Heart left ventricle (tissue), 16 donors: ENCODE data around the gene METRNL. TPM values are rescaled to one million over a fixed set of nuclear protein-coding genes. Genes with fewer than 3 reads are reported as not detected.

Source experiments
- ATAC-seq, 4 donors: fragments of 200-7000 bp; cut with Tn5 transposase; one replicate each; pipeline ENCODE4 v1.9.1; 2020 to 2022; ENCODE audit warnings: moderate library complexity in 4 of 4, mild to moderate bottlenecking in 3 of 4, moderate number of reproducible peaks in 1 of 4
- DNase-seq, 5 donors: peaks; one replicate each; pipeline ENCODE4 v3.0.0-alpha.2; 2020
- H3K27ac ChIP-seq, 12 donors: fragments of 200-600 bp; sonication (generic) in 4 of 12; one replicate each; pipeline versions ENCODE4 v1.5.0 to v1.8.0; 2016 to 2022; ENCODE audit warnings: mild to moderate bottlenecking in 2 of 12
- H3K27me3 ChIP-seq, 9 donors: fragments of 200-600 bp; sonication (generic) in 2 of 9; one replicate each; pipeline versions ENCODE4 v1.5.1 to v1.8.0; 2016 to 2022; ENCODE audit warnings: mild to moderate bottlenecking in 3 of 9
- H3K36me3 ChIP-seq, 9 donors: fragments of 200-600 bp; sonication (generic) in 2 of 9; one replicate each; pipeline versions ENCODE4 v1.5.0 to v1.8.0; 2018 to 2022; ENCODE audit warnings: mild to moderate bottlenecking in 2 of 9
- H3K4me1 ChIP-seq, 12 donors: fragments of 200-600 bp; sonication (generic) in 4 of 12; one replicate each; pipeline versions ENCODE4 v1.5.0 to v1.8.0; 2016 to 2022; ENCODE audit warnings: mild to moderate bottlenecking in 3 of 12
- H3K4me3 ChIP-seq, 12 donors: fragments of 200-600 bp; sonication (generic) in 4 of 12; one replicate each; pipeline versions ENCODE4 v1.5.0 to v1.8.0; 2017 to 2022; ENCODE audit warnings: mild to moderate bottlenecking in 9 of 12, moderate library complexity in 4 of 12
- H3K9me3 ChIP-seq, 12 donors: fragments of 200-600 bp; sonication (generic) in 4 of 12; one replicate each; pipeline versions ENCODE4 v1.5.0 to v1.8.0; 2016 to 2022; ENCODE audit warnings: mild to moderate bottlenecking in 1 of 12
- CTCF ChIP-seq, 12 donors: fragments of 200-600 bp; sonication (generic) in 4 of 12; IDR thresholded peaks; one replicate each; pipeline versions ENCODE4 v1.5.0 to v1.8.0; 2018 to 2022; ENCODE audit warnings: antibody characterized with exemption in 12 of 12, mild to moderate bottlenecking in 5 of 12
- POLR2A ChIP-seq, 2 donors: fragments of 450-650 bp; IDR thresholded peaks; one replicate each; pipeline ENCODE4 v1.6.1; 2017; ENCODE audit warnings: antibody characterized with exemption in 2 of 2, mild to moderate bottlenecking in 2 of 2, moderate library complexity in 2 of 2
- WGBS, 4 donors: extraction: QIAGEN DNeasy Blood & Tissue Kit in 2 of 4; methylation state at CpG; one replicate each; pipeline versions ENCODE4 v1.1.5 to v1.1.7; 2013 to 2018; 5-methylcytosine and 5-hydroxymethylcytosine counted together
- intact Hi-C, 10 donors: fragments of 100-400 bp; cut with DNase I; formaldehyde crosslinking; loops; one replicate each; pipeline versions ENCODE4 v1.11.1 to v1.14.2; 2022
- polyA plus RNA-seq, 2 donors: library from polyadenylated mRNA; stranded (reverse); fragments of 200-250 nt; gene quantifications; one replicate each; pipeline ENCODE4 v1.2.3, GENCODE V29; 2013
- total RNA-seq, 9 donors: library from RNA; depleted of rRNA in 2 of 9; stranded (reverse); fragments of >200 nt in 2 of 9; fragmentation: NEBNext Ultra II Directional in 3 of 9; extraction: Animal tissue kit (Norgen Biotek cat#: 25700) in 3 of 9; gene quantifications; one replicate each; pipeline versions ENCODE4 v1.1.0 to v1.2.4, GENCODE V29; 2016 to 2023
- donor health status: ischemic (EF 13 %, LVEDD 7.1; RV severe dilation, severe dysfunction).
- donor health status: healthy with polysubstance abuse.
- donor health status: DM: no; HTN: yes; CAD: no.
- donor health status: DM: no; HTN: no; CAD: no.
- donor health status: ischemic (EF 25% LVEDD 6.9; RV normal size, moderate dysfunction).
- donor health status: ischemic (EF 25% LVEDD 5.7; RV mildly dilated, moderate dysfunction).
- donor health status: healthy.
- donor health status: DM: yes; HTN: yes; CAD: no.
- donor health status: ischemic (EF 35%, LVEDD 5.7; RV mildly dilated, moderate dysfunction).
- donor health status: nonischemic (EF 11% LVEDD 7.7; RV severe dilation, severe dysfunction).
- donor health status: DM: yes; HTN: yes; CAD: no.
- donor health status: PGD.
- donor health status: ischemic (EF 29% LVEDD 5.4; RV normal size, mild dysfunction).
- donor health status: nonischemic (EF 23%, LVEDD 6.1; RV moderate dilation, normal function).

Gene METRNL
- total and polyA plus RNA-seq, 11 donors, result 59.4 to 144 (median 79.5) TPM

GRCh38 chr17:83090444-83091256, 11.2 kb downstream of the METRNL start:
- intact Hi-C loops, result no loop called here
- H3K4me3 ChIP-seq, result no peak overlapping the region
- DNase-seq (no peak), ATAC-seq (no peak)
- TF ChIP-seq CTCF (IDR thresholded peaks at IDR 0.05) (no peak), POLR2A (IDR thresholded peaks at IDR 0.05) (no peak)
- H3K36me3 ChIP-seq, result peaks cover 0 to 83% (median 27%) of the 10 kb centered on the region in 9 donors
- no peaks in the 10 kb centered on the region for H3K9me3 ChIP-seq
- WGBS, 4 donors, result 57 to 74% (median 72%) methylated on average over 19 to 32 of the region's 32 CpGs
- peak overlapping the region in 11 of 12 donors; percentile 6 to 88 (median 69) for H3K27ac ChIP-seq
- no peaks in the 10 kb centered on the region for H3K27me3 ChIP-seq
- H3K4me1 ChIP-seq, result peaks cover 0 to 75% (median 45%) of the 10 kb centered on the region in 12 donors

GRCh38 chr17:83091257-83092141, 12.1 kb downstream of the METRNL start:
- peak; percentile 28 to 57 (median 50) for ATAC-seq
- Histone ChIP-seq H3K4me3 (no peak overlapping the region), H3K36me3 (peaks cover 0 to 80% (median 34%) of the 10 kb centered on the region in 9 donors), H3K4me1 (peaks cover 0 to 66% (median 40%) of the 10 kb centered on the region in 12 donors), H3K9me3 (no peaks in the 10 kb centered on the region), H3K27me3 (no peaks in the 10 kb centered on the region), H3K27ac (peak overlapping the region; percentile 6 to 88 (median 68))
- intact Hi-C loops, result no loop called here
- TF ChIP-seq CTCF (IDR thresholded peaks at IDR 0.05) (no peak), POLR2A (IDR thresholded peaks at IDR 0.05) (no peak)
- 55 to 67% (median 62%) methylated on average over 22 to 35 of the region's 35 CpGs for WGBS, 4 donors
- peak in 2 of 5 donors; percentile 67 to 76 for DNase-seq

- no peak for DNase-seq
- WGBS, 4 donors, result 90 to 94% (median 93%) methylated on average over 18 to 26 of the region's 26 CpGs
- peak in 1 of 4 donors; percentile 1 for ATAC-seq
- Histone ChIP-seq H3K27me3 (no peaks in the 10 kb centered on the region), H3K4me3 (no peak overlapping the region), H3K36me3 (peaks cover 0 to 74% (median 34%) of the 10 kb centered on the region in 9 donors), H3K27ac (peak overlapping the region in 10 of 12 donors; percentile 6 to 78 (median 68)), H3K9me3 (no peaks in the 10 kb centered on the region), H3K4me1 (peaks cover 0 to 59% (median 35%) of the 10 kb centered on the region in 12 donors)
- intact Hi-C loops, result no loop called here
- TF ChIP-seq POLR2A (IDR thresholded peaks at IDR 0.05) (no peak), CTCF (IDR thresholded peaks at IDR 0.05) (no peak)
These were observed 12.8 kb downstream of the METRNL start for GRCh38 chr17:83092186-83092585.
